Mesenchymal stem cell (in vitro differentiated cells and primary cell): ENCODE data around the gene ZNF324.
"Not testable (repeated sequence)": the region's sequence is repeated elsewhere in the genome, so short reads cannot be mapped to it uniquely, and the experiment has no call there.

ENCODE experiments used
- DNase-seq: peaks from one replicate; pipeline ENCODE4 v3.0.0-alpha.2; 2013
- H2AFZ ChIP-seq: one replicate; pipeline ENCODE4 v1.6.1; 2013; ENCODE audit warnings: low read depth, mild to moderate bottlenecking, control low read depth, inconsistent platforms, low read length, moderate library complexity
- H2AK5ac ChIP-seq: 2 replicates; pipeline ENCODE4 v1.6.1; 2013; ENCODE audit warnings: low read length, moderate library complexity, mild to moderate bottlenecking, inconsistent platforms; ENCODE audit not compliant: severe bottlenecking
- H2BK120ac ChIP-seq: one replicate; pipeline ENCODE4 v1.6.1; 2013; ENCODE audit warnings: low read depth, mild to moderate bottlenecking, inconsistent platforms, low read length, moderate library complexity
- H2BK12ac ChIP-seq, 2 experiments: one replicate each; pipeline ENCODE4 v1.6.1; 2013; ENCODE audit warnings: inconsistent platforms in 2 of 2, low read length in 2 of 2, mild to moderate bottlenecking in 2 of 2, moderate library complexity in 2 of 2, control low read depth in 1 of 2
- H2BK15ac ChIP-seq: one replicate; pipeline ENCODE4 v1.6.1; 2013; ENCODE audit warnings: mild to moderate bottlenecking, low read depth, inconsistent platforms; ENCODE audit not compliant: poor library complexity, severe bottlenecking
- H2BK5ac ChIP-seq: 2 replicates; pipeline ENCODE4 v1.6.1; 2013; ENCODE audit warnings: low read depth, mild to moderate bottlenecking, low read length, control low read depth, inconsistent platforms; ENCODE audit not compliant: poor library complexity, severe bottlenecking
- H3K14ac ChIP-seq, 2 experiments: one replicate each; pipeline ENCODE4 v1.6.1; 2013; ENCODE audit warnings: inconsistent platforms in 2 of 2, low read length in 2 of 2, control low read depth in 1 of 2, mild to moderate bottlenecking in 1 of 2, moderate library complexity in 1 of 2
- H3K18ac ChIP-seq, 2 experiments: one replicate each; pipeline ENCODE4 v1.6.1; 2013; ENCODE audit warnings: inconsistent platforms in 2 of 2, low read length in 2 of 2, control low read depth in 1 of 2, low read depth in 1 of 2, mild to moderate bottlenecking in 1 of 2
- H3K23ac ChIP-seq, 2 experiments: one replicate each; pipeline ENCODE4 v1.6.1; 2013; ENCODE audit warnings: inconsistent platforms in 2 of 2, low read length in 2 of 2, mild to moderate bottlenecking in 2 of 2, moderate library complexity in 2 of 2, control low read depth in 1 of 2
- H3K27ac ChIP-seq: 2 replicates; pipeline ENCODE4 v1.5.1; 2013; ENCODE audit warnings: mild to moderate bottlenecking, moderate library complexity, low read length, control low read depth, inconsistent platforms; ENCODE audit not compliant: poor library complexity, severe bottlenecking
- H3K27me3 ChIP-seq, 2 experiments: 2 replicates each; pipeline versions ENCODE4 v1.6.1 to v1.7.0; 2013; ENCODE audit warnings: low read length in 2 of 2, mild to moderate bottlenecking in 2 of 2, moderate library complexity in 2 of 2, control low read depth in 1 of 2, inconsistent platforms in 1 of 2; ENCODE audit not compliant: control insufficient read depth in 1 of 2, insufficient read depth in 1 of 2
- H3K36me3 ChIP-seq, 2 experiments: 2 replicates each; pipeline versions ENCODE4 v1.6.1 to v1.7.0; 2013; ENCODE audit warnings: low read length in 2 of 2, control low read depth in 1 of 2, inconsistent platforms in 1 of 2, low read depth in 1 of 2, mild to moderate bottlenecking in 1 of 2; ENCODE audit not compliant: insufficient read depth in 2 of 2, control insufficient read depth in 1 of 2
- H3K4ac ChIP-seq, 2 experiments: one replicate each; pipeline ENCODE4 v1.6.1; 2013; ENCODE audit warnings: inconsistent platforms in 2 of 2, low read length in 2 of 2, mild to moderate bottlenecking in 2 of 2, moderate library complexity in 2 of 2, control low read depth in 1 of 2, low read depth in 1 of 2
- H3K4me1 ChIP-seq: 2 replicates; pipeline ENCODE4 v1.6.1; 2013; ENCODE audit warnings: low read depth, low read length, control low read depth; ENCODE audit not compliant: control insufficient read depth, insufficient read depth
- H3K4me2 ChIP-seq: 2 replicates; pipeline ENCODE4 v1.6.1; 2013; ENCODE audit warnings: low read length, mild to moderate bottlenecking, inconsistent platforms; ENCODE audit not compliant: poor library complexity, severe bottlenecking
- H3K4me3 ChIP-seq, 2 experiments: 2 replicates each; pipeline versions ENCODE4 v1.5.1 to v1.7.0; 2013; ENCODE audit warnings: low read length in 2 of 2, mild to moderate bottlenecking in 2 of 2, control low read depth in 1 of 2, low read depth in 1 of 2; ENCODE audit not compliant: insufficient read depth in 1 of 2
- H3K79me1 ChIP-seq: replicated peaks from 2 replicates; pipeline ENCODE4 v1.6.1; 2013; ENCODE audit warnings: mild to moderate bottlenecking, control low read depth, low read length, inconsistent platforms; ENCODE audit not compliant: poor library complexity, severe bottlenecking
- H3K9ac ChIP-seq: 2 replicates; pipeline ENCODE4 v1.7.0; 2013; ENCODE audit warnings: mild to moderate bottlenecking, low read length, moderate library complexity
- H3K9me3 ChIP-seq: 2 replicates; pipeline ENCODE4 v1.7.0; 2013; ENCODE audit warnings: mild to moderate bottlenecking, low read length; ENCODE audit not compliant: control insufficient read depth
- H4K8ac ChIP-seq: one replicate; pipeline ENCODE4 v1.6.1; 2013; ENCODE audit warnings: inconsistent platforms, mild to moderate bottlenecking, low read length, moderate library complexity
- H4K91ac ChIP-seq: one replicate; pipeline ENCODE4 v1.6.1; 2013; ENCODE audit warnings: mild to moderate bottlenecking, low read length, inconsistent platforms
- WGBS: methylation state at CpG from one replicate; pipeline ENCODE4 v1.1.7; 2013; ENCODE audit warnings: mixed read lengths; 5-methylcytosine and 5-hydroxymethylcytosine counted together

The ZNF324 gene

DNA sequence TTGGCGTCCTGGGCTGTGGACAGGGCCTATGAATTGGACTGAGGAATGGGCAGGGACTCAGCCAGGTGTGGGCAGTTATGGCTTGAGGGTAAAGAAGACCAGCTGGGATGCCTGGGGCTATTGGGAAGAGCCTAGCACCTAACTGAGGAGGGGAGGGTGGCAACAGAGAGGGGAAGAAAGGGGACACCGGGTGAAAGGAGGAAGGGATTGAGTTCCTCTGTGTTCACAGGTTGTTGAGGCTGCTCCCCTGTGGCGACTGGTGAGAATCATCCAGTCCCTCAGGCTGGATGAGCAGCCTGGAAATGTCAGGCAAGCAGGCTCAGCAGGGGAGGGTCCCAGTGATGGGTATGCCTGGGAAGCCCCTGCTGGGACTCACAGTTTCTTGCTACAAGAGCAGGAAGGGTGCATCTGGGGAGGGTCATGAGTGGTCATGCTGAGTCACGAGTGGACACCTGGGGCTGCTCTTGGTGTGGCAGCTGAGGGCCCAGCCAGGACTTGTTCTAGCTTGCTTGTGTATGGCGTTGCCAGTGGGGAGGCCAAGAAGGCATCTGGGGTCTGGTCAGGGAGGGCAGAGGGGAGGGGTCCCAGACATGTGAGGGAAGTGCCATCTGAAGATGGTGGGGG, 1.4 kb downstream of the ZNF324 start:
- Histone ChIP-seq H2AK5ac (no peak overlapping the region), H2BK120ac (no peak overlapping the region)
- 55% methylated on average over 5 of the region's 5 CpGs for WGBS

DNA sequence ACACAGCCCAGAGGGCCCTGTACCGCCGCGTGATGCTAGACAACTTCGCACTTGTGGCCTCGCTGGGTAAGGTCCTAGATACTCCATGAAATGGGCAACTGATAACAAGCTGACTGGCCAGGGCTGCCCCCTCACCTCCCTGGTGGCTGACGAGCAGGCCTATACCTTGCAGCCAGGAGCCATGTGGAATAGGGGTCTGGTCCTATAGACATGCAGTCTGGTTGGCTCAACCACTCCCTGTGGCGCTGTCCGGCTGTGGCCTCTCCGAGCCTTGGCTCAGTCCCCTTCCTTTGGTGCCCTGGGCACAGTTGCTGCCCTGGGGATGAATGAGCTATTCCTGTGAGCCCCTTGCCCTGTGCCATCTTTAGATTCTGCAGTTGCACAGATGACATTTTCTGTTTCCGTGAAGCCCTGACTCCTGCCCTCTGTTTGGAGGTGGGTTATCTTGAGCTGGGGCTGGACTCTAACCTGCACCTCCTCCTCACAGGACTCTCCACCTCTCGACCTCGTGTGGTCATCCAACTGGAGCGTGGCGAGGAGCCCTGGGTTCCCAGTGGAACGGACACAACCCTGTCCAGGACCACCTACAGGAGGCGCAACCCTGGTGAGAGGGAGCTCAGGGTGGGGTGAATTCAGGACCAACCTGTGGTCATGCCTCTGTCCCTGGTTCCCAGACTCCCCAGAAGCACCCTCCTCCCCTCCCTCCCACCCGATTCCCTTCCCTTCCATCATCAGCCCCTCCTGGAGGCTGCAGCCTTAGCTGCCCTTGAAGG, 2.5 kb downstream of the ZNF324 start:
- Histone ChIP-seq H3K4me2 (no peak overlapping the region), H3K4me1 (peaks cover 26% of the 10 kb centered on the region), H4K91ac (no peak overlapping the region), H2AK5ac (no peak overlapping the region), H3K23ac (no peak overlapping the region), H4K8ac (no peak overlapping the region), H2BK15ac (no peak overlapping the region), H3K36me3 (peaks cover 40 to 46% of the 10 kb centered on the region in 2 experiments), H3K4me3 (no peak overlapping the region), H2BK12ac (no peak overlapping the region), H2BK120ac (no peak overlapping the region), H3K14ac (no peak overlapping the region), H3K4ac (no peak overlapping the region), H3K27ac (no peak overlapping the region), H3K18ac (no peak overlapping the region), H3K27me3 (no peaks in the 10 kb centered on the region), H2BK5ac (no peak overlapping the region), H2AFZ (no peak overlapping the region), H3K9ac (no peak overlapping the region), H3K9me3 (no peaks in the 10 kb centered on the region), H3K79me1 (peaks cover 38% of the 10 kb centered on the region)
- DNase-seq: no peak
- 99% methylated on average over 12 of the region's 17 CpGs for WGBS

More for the DNA sequence above, 1.4 kb downstream of the ZNF324 start:
- Histone ChIP-seq H3K23ac (peak overlapping the region in 1 of 2 experiments; percentile 9), H3K27ac (no peak overlapping the region), H3K4me1 (peaks cover 17% of the 10 kb centered on the region), H2BK15ac (no peak overlapping the region), H4K8ac (no peak overlapping the region), H3K79me1 (peaks cover 33% of the 10 kb centered on the region), H2BK12ac (peak overlapping the region in 1 of 2 experiments; percentile 43), H3K4ac (no peak overlapping the region), H4K91ac (no peak overlapping the region), H2AFZ (no peak overlapping the region), H3K36me3 (peaks cover 36 to 42% of the 10 kb centered on the region in 2 experiments), H2BK5ac (no peak overlapping the region), H3K27me3 (no peaks in the 10 kb centered on the region), H3K9me3 (no peaks in the 10 kb centered on the region), H3K9ac (peak overlapping the region; percentile 91), H3K18ac (no peak overlapping the region), H3K4me3 (peak overlapping the region in 1 of 2 experiments; percentile 72), H3K14ac (no peak overlapping the region), H3K4me2 (no peak overlapping the region)
- peak; percentile 20 for DNase-seq

DNA sequence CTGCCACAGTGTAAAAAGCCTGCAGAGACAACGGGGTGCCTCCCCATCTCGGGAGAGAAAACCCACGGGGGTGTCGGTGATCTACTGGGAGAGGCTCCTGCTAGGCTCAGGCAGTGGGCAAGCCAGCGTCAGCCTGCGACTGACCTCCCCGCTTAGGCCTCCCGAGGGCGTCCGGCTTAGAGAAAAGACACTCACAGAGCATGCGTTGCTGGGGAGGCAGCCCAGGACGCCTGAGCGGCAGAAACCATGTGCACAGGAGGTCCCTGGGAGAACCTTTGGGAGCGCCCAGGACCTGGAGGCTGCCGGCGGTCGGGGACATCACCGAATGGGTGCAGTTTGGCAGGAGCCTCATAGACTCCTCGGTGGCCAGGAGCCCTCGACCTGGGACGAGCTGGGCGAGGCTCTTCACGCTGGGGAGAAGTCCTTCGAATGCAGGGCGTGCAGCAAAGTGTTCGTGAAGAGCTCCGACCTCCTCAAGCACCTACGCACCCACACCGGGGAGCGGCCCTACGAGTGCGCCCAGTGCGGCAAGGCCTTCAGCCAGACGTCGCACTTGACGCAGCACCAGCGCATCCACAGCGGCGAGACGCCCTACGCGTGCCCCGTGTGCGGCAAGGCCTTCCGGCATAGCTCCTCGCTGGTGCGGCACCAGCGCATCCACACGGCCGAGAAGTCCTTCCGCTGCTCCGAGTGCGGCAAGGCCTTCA, 4.1 kb downstream of the ZNF324 start:
- not testable (repeated sequence) for H4K8ac ChIP-seq, H2BK120ac ChIP-seq, H3K4me3 ChIP-seq, H3K27ac ChIP-seq, H2AK5ac ChIP-seq, H4K91ac ChIP-seq, H3K18ac ChIP-seq, H3K4ac ChIP-seq, H2BK15ac ChIP-seq, H3K9ac ChIP-seq, H3K14ac ChIP-seq, H2AFZ ChIP-seq, H3K4me2 ChIP-seq, H3K27me3 ChIP-seq, H2BK12ac ChIP-seq, H3K23ac ChIP-seq, H3K9me3 ChIP-seq, H2BK5ac ChIP-seq, DNase-seq
- Histone ChIP-seq H3K79me1 (peaks cover 38% of the 10 kb centered on the region), H3K36me3 (peaks cover 40 to 46% of the 10 kb centered on the region in 2 experiments), H3K4me1 (peaks cover 35% of the 10 kb centered on the region)
- 98% methylated on average over 17 of the region's 53 CpGs for WGBS

DNA sequence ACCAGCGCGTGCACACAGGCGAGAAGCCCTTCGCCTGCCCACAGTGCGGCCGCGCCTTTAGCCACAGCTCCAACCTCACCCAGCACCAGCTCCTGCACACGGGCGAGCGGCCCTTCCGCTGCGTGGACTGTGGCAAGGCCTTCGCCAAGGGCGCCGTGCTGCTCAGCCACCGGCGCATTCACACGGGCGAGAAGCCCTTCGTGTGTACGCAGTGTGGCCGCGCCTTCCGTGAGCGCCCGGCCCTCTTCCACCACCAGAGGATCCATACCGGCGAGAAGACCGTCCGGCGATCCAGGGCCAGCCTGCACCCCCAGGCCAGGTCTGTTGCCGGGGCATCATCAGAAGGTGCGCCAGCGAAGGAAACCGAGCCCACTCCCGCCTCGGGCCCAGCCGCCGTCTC, 4.9 kb downstream of the ZNF324 start:
- Histone ChIP-seq H3K4me3 (no peak overlapping the region), H4K91ac (no peak overlapping the region), H3K9me3 (no peaks in the 10 kb centered on the region), H2AK5ac (no peak overlapping the region), H2BK5ac (no peak overlapping the region), H3K18ac (no peak overlapping the region), H2AFZ (no peak overlapping the region), H4K8ac (no peak overlapping the region), H3K27ac (no peak overlapping the region), H3K23ac (no peak overlapping the region), H3K4me2 (no peak overlapping the region), H2BK12ac (no peak overlapping the region), H3K4me1 (peaks cover 37% of the 10 kb centered on the region), H2BK15ac (no peak overlapping the region), H3K79me1 (peaks cover 42% of the 10 kb centered on the region), H3K27me3 (no peaks in the 10 kb centered on the region), H3K4ac (no peak overlapping the region), H3K9ac (no peak overlapping the region), H3K14ac (no peak overlapping the region), H2BK120ac (no peak overlapping the region), H3K36me3 (peaks cover 40 to 46% of the 10 kb centered on the region in 2 experiments)
- 98% methylated on average over 39 of the region's 39 CpGs for whole genome bisulfite sequencing
- DNase-seq: no peak
